Measurements from ENCODE around the gene GNAQ. TPM values are rescaled to one million over a fixed set of nuclear protein-coding genes. Genes with fewer than 3 reads are reported as not detected.

GNAQ gene
- polyA plus RNA-seq, 1 experiment, result 21.4 TPM

DNA sequence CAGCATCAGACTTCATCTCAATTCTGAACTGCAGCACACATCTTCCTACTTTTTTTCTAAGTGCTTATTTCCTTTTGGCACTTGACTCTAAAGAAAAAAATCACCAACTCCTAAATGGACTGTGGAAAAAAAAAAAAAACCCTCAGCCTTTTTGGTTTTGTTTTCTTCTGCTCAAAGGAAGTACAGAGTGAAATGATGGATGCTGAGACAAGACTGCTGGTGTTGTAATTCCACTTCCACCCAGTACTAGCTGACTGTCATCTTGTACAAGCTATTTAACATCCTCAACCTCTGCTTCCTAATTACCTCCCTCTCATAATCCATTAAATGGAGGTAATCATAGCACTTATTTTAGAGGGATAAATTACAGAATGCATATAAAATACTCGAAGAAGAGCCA, 212.0 kb downstream of the GNAQ start:
- POLR2A ChIA-PET, result interaction anchor here (0.7 kb wide), 1 partner anchor 417 kb away, joined by 19 read pairs; no protein-coding TSS in a partner anchor
- CTCF ChIA-PET, result interaction anchor here (0.6 to 0.7 kb wide), 2 partner anchors 22 to 28 kb away, joined by 3 read pairs; no protein-coding TSS in a partner anchor
- H3K36me3 ChIP-seq (ENCODE audit: control insufficient read depth, insufficient read depth, low read length), result no peaks in the 10 kb centered on the region
- no peaks in the 10 kb centered on the region for H3K27me3 ChIP-seq (ENCODE audit: control insufficient read depth, insufficient read depth, low read length)
- H3K4me3 ChIP-seq (ENCODE audit: low read depth, low read length), result no peak overlapping the region
- TF ChIP-seq, protein P1, sequence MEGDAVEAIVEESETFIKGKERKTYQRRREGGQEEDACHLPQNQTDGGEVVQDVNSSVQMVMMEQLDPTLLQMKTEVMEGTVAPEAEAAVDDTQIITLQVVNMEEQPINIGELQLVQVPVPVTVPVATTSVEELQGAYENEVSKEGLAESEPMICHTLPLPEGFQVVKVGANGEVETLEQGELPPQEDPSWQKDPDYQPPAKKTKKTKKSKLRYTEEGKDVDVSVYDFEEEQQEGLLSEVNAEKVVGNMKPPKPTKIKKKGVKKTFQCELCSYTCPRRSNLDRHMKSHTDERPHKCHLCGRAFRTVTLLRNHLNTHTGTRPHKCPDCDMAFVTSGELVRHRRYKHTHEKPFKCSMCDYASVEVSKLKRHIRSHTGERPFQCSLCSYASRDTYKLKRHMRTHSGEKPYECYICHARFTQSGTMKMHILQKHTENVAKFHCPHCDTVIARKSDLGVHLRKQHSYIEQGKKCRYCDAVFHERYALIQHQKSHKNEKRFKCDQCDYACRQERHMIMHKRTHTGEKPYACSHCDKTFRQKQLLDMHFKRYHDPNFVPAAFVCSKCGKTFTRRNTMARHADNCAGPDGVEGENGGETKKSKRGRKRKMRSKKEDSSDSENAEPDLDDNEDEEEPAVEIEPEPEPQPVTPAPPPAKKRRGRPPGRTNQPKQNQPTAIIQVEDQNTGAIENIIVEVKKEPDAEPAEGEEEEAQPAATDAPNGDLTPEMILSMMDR (IDR thresholded peaks at IDR 0.05; ENCODE audit: insufficient read depth, low read depth, low read length), result no peak
- DNase-seq (ENCODE audit: low read depth), result no peak

DNA sequence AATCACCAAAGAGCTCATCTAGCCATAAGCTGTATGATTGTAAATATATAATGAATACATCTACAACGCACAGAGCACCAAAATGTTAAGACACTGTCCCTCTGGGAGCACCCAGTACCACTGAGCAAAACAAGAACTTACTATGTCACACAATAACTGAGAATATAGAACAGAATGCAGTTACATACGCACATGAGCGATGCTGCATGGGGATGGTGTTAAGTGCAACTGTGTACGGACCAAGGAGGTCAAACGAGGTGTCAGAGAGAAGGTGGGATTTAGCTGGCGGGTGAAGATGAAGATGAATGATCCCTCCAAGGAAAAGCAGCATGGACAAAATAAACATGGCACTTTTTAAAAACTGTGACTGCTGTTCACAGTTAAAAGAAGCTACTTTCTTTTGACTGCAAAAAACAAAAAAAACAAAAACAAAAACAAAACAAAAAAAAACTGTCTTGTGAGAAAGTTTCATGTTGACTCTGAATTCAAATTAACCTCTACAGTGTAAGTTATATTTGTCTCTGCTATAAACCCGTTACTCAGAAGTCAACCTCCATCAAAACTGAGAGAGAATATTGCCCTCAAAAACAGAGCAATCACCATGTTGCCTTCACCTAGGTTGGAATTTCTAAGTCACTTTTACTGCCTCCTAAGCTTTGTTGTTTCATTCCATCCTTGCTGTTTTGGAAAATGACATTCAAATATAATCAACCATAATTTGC, 213.9 kb downstream of the GNAQ start:
- H3K36me3 ChIP-seq (ENCODE audit: control insufficient read depth, insufficient read depth, low read length), result no peaks in the 10 kb centered on the region
- no peak for DNase-seq (ENCODE audit: low read depth)
- H3K4me3 ChIP-seq (ENCODE audit: low read depth, low read length), result no peak overlapping the region
- CTCF ChIA-PET, result interaction anchor here (0.7 to 1.1 kb wide), 4 partner anchors 17 to 159 kb away, joined by 3 to 4 read pairs (median 4); no protein-coding TSS in a partner anchor
- no peaks in the 10 kb centered on the region for H3K27me3 ChIP-seq (ENCODE audit: control insufficient read depth, insufficient read depth, low read length)
- TF ChIP-seq, protein P1 (IDR thresholded peaks at IDR 0.05; ENCODE audit: insufficient read depth, low read depth, low read length), result no peak
- POLR2A ChIA-PET, result no interaction called here

GRCh38 chr9:77816641-77817341, 214.8 kb downstream of the GNAQ start:
- H3K4me3 ChIP-seq (ENCODE audit: low read depth, low read length), result no peak overlapping the region
- DNase-seq (ENCODE audit: low read depth), result no peak
- ChIA-PET POLR2A (no interaction called here), CTCF (no interaction called here)
- no peaks in the 10 kb centered on the region for H3K27me3 ChIP-seq (ENCODE audit: control insufficient read depth, insufficient read depth, low read length)
- TF ChIP-seq, protein P1 (IDR thresholded peaks at IDR 0.05; ENCODE audit: insufficient read depth, low read depth, low read length), result no peak
- no peaks in the 10 kb centered on the region for H3K36me3 ChIP-seq (ENCODE audit: control insufficient read depth, insufficient read depth, low read length)

DNA sequence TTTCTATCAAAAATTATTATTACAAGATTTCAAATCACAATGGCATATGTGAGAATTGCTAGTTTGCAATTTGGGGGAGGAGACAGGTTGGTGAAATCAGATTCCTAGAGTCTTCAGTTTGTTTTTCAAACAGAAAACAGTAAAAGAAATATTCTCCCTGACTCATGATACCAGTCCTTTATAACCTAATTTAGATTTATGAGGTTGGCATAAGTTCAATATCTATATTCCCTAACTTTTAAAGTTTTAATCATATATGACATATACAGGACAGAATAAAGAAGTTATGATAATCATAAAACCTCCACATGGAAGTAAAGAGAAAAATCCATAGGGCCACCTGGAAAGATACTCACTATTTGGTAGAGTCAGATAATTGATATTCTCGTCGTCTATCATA, 216.4 kb downstream of the GNAQ start:
- DNase-seq (ENCODE audit: low read depth), result no peak
- Histone ChIP-seq H3K27me3 (ENCODE audit: control insufficient read depth, insufficient read depth, low read length) (no peaks in the 10 kb centered on the region), H3K4me3 (ENCODE audit: low read depth, low read length) (no peak overlapping the region), H3K36me3 (ENCODE audit: control insufficient read depth, insufficient read depth, low read length) (no peaks in the 10 kb centered on the region)
- POLR2A ChIA-PET, result no interaction called here
- CTCF ChIA-PET, result no interaction called here
- TF ChIP-seq, protein P1 (IDR thresholded peaks at IDR 0.05; ENCODE audit: insufficient read depth, low read depth, low read length), result no peak

DNA sequence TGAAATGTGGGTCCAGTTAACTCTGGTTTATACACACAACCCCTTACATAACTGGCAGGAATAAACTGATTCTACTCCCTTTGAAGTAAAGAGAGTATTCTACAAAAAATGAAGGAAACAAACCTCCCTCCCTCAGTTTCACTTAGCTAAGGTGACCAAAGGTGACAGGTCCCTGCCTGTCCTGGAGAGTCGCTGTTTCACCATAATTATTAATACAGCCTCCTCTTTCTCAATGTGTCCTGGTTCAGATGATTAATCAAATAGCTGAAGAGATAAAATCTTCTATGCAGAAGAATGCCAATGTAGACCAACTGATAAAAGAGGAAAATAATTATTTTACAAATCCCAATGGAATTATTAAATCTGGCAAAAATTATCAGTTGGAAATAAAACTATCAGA, 219.8 kb downstream of the GNAQ start:
- Histone ChIP-seq H3K4me3 (ENCODE audit: low read depth, low read length) (no peak overlapping the region), H3K27me3 (ENCODE audit: control insufficient read depth, insufficient read depth, low read length) (no peaks in the 10 kb centered on the region), H3K36me3 (ENCODE audit: control insufficient read depth, insufficient read depth, low read length) (no peaks in the 10 kb centered on the region)
- POLR2A ChIA-PET, result interaction anchor here (0.6 kb wide), 1 partner anchor 22 kb away, joined by 3 read pairs; no protein-coding TSS in a partner anchor
- no peak for DNase-seq (ENCODE audit: low read depth)
- TF ChIP-seq, protein P1 (IDR thresholded peaks at IDR 0.05; ENCODE audit: insufficient read depth, low read depth, low read length), result no peak
- CTCF ChIA-PET, result interaction anchor here (0.8 kb wide), 1 partner anchor 223 kb away, joined by 3 read pairs; no protein-coding TSS in a partner anchor

Measured in BJ (cell line).